K562 (cell line): Measurements from ENCODE around the gene APC2. TPM values are rescaled to one million over a fixed set of nuclear protein-coding genes. Genes with fewer than 3 reads are reported as not detected.
A peak's percentile ranks its signal among the peaks of the same experiment; 100 is the strongest.

Source experiments
- BMI1 ChIP-seq: fragments of 150-350 bp; IDR thresholded peaks from 2 replicates; pipeline ENCODE4 v1.6.1; 2014; ENCODE audit warnings: low read length
- NCOA1 ChIP-seq: fragments of 450-650 bp; IDR thresholded peaks from 2 replicates; pipeline ENCODE4 v1.6.1; 2016; ENCODE audit warnings: low read depth
- NFXL1 ChIP-seq: fragments of 450-650 bp; formaldehyde crosslinking; IDR thresholded peaks from 2 replicates; pipeline ENCODE4 v1.4.0; 2021; ENCODE audit warnings: mild to moderate bottlenecking
- PHF21A ChIP-seq: fragments of 450-650 bp; IDR thresholded peaks from 2 replicates; pipeline ENCODE4 v1.6.1; 2017; ENCODE audit warnings: low read depth, borderline replicate concordance
- POLR2G ChIP-seq: fragments of 200-400 bp; formaldehyde crosslinking; IDR thresholded peaks from 2 replicates; pipeline ENCODE4 v1.6.1; 2017; ENCODE audit warnings: low read depth, mild to moderate bottlenecking, antibody characterized with exemption, low read length, moderate library complexity
- PTRF ChIP-seq: fragments of 450-650 bp; IDR thresholded peaks from 2 replicates; pipeline ENCODE4 v1.6.1; 2016; ENCODE audit warnings: mild to moderate bottlenecking, missing genetic modification characterization, missing compliant biosample characterization
- SAFB2 ChIP-seq: fragments of 200-400 bp; formaldehyde crosslinking; IDR thresholded peaks from 2 replicates; pipeline ENCODE4 v1.6.1; 2018; ENCODE audit warnings: borderline replicate concordance, low read length, low read depth, moderate library complexity; ENCODE audit not compliant: severe bottlenecking
- SAP30 ChIP-seq: fragments of 200-600 bp; sonication (generic); IDR thresholded peaks from 2 replicates; pipeline ENCODE4 v1.6.1; 2012; ENCODE audit warnings: borderline replicate concordance, low read depth, mild to moderate bottlenecking, moderate library complexity, low read length, control low read depth, inconsistent platforms; ENCODE audit not compliant: insufficient read depth, poor library complexity, severe bottlenecking
- SIN3B ChIP-seq: fragments of 450-650 bp; IDR thresholded peaks from 2 replicates; pipeline ENCODE4 v1.6.1; 2017; ENCODE audit warnings: low read depth, mild to moderate bottlenecking, moderate library complexity
- SIRT6 ChIP-seq: IDR thresholded peaks from one replicate; pipeline ENCODE4 v1.6.1; 2012; ENCODE audit warnings: low read depth, mild to moderate bottlenecking, control low read depth, inconsistent platforms, low read length, moderate library complexity
- SMARCE1 ChIP-seq: fragments of 450-650 bp; IDR thresholded peaks from 2 replicates; pipeline ENCODE4 v1.7.1; 2016; ENCODE audit warnings: mild to moderate bottlenecking
- XRCC5 ChIP-seq: fragments of 200-400 bp; formaldehyde crosslinking; IDR thresholded peaks from 2 replicates; pipeline ENCODE4 v1.6.1; 2017; ENCODE audit warnings: low read depth, mild to moderate bottlenecking, low read length
- ZBTB40 ChIP-seq, 2 experiments: fragments of 450-650 bp in 1 of 2; sonication (generic) in 1 of 2; formaldehyde crosslinking in 1 of 2; IDR thresholded peaks; 2 replicates each; pipeline versions ENCODE4 v1.7.1 to v1.9.0; 2016 to 2022; ENCODE audit warnings: inconsistent platforms in 1 of 2, mild to moderate bottlenecking in 1 of 2, missing genetic modification reagents in 1 of 2
- ZFP91 ChIP-seq: sonication (generic); formaldehyde crosslinking; IDR thresholded peaks from 2 replicates; pipeline ENCODE4 v1.8.0; 2022; ENCODE audit warnings: mild to moderate bottlenecking, missing genetic modification reagents
- ZNF511 ChIP-seq: sonication (generic); formaldehyde crosslinking; IDR thresholded peaks from 2 replicates; pipeline ENCODE4 v1.8.0; 2022; ENCODE audit warnings: mild to moderate bottlenecking, missing genetic modification reagents
- polyA plus RNA-seq, 8 experiments: library from polyadenylated mRNA; depleted of rRNA in 4 of 8; stranded (reverse) in 5 of 8; unstranded in 3 of 8; fragments of >200 nt; fragmentation: Nextera tagmentation in 2 of 8; fragmentation: Illumina TruSeq in 1 of 8; extraction: Ambion mirVana in 2 of 8; extraction: Trizol in 1 of 8; gene quantifications; 2 replicates each; pipeline versions ENCODE4 v1.2.1 to v1.2.3, GENCODE V29; 2011 to 2014; ENCODE audit warnings: inconsistent platforms in 1 of 8, missing spikeins in 1 of 8
- total RNA-seq, 7 experiments: library from RNA; depleted of rRNA in 6 of 7; stranded (reverse); fragments of >200 nt in 6 of 7; fragmentation: Illumina TruSeq in 2 of 7; extraction: Trizol in 2 of 7; gene quantifications; 2 replicates each; pipeline versions ENCODE4 v1.2.1 to v1.2.3, GENCODE V29; 2011 to 2021; ENCODE audit warnings: low replicate concordance in 1 of 7
- TF ChIP-seq, protein P1 (sequence below), 2 experiments: fragments of 450-650 bp in 1 of 2; sonication (generic) in 1 of 2; formaldehyde crosslinking in 1 of 2; IDR thresholded peaks in 1 of 2; conservative IDR thresholded peaks in 1 of 2; 2 replicates each; pipeline versions ENCODE4 v1.6.1 to v1.8.1; 2016 to 2023; ENCODE audit warnings: mild to moderate bottlenecking in 2 of 2, moderate library complexity in 2 of 2, inconsistent platforms in 1 of 2, missing genetic modification reagents in 1 of 2

Gene APC2
- total and polyA plus RNA-seq, 9 of the 15 experiments (the other 6 are each of a cell fraction or from before 2014, with no cell fraction given), result 0.01 to 0.40 (median 0.05) TPM; not detected in 3

DNA sequence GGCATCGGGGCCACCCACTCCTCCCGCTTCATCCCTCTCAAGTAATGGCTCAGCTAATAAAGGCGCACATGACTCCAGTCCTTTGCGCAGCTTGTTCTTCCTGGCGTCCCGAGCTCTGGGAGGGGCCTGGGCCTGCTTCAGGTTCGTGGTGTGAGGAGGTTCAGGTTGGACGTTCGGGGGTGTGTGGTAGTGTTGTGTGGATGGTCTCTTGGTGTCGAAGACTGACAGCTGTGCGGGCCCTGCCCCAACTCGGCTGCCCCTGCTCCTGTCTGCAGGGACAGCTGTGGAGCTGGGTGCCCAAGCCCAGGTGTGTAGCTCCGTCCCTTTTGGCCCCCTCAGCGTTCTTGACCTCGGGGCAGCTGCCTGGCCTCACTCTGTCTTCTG, 9.5 kb upstream of the APC2 start (continued):
- TF ChIP-seq ZNF511 (CRISPR knock-in tag) (no peak), BMI1 (no peak), NCOA1 (no peak), ZFP91 (CRISPR knock-in tag) (no peak), PHF21A (no peak), NFXL1 (CRISPR knock-in tag) (no peak), POLR2G (peak; percentile 52), ZBTB40 (IDR thresholded peaks at IDR 0.05) (no peak), ZBTB40 (CRISPR knock-in tag; IDR thresholded peaks at IDR 0.05) (no peak), SIN3B (no peak), SMARCE1 (no peak), SIRT6 (no peak), SAFB2 (no peak), XRCC5 (no peak), PTRF (tag) (no peak), SAP30 (no peak)
- TF ChIP-seq, protein P1, sequence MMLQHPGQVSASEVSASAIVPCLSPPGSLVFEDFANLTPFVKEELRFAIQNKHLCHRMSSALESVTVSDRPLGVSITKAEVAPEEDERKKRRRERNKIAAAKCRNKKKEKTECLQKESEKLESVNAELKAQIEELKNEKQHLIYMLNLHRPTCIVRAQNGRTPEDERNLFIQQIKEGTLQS (IDR thresholded peaks at IDR 0.05), result no peak
- TF ChIP-seq, protein P1 (CRISPR knock-in tag; conservative IDR thresholded peaks at IDR 0.05), result no peak
